ENCODE measurements around the gene MTURN.
A peak's percentile ranks its signal among the peaks of the same experiment; 100 is the strongest.

The MTURN gene

DNA sequence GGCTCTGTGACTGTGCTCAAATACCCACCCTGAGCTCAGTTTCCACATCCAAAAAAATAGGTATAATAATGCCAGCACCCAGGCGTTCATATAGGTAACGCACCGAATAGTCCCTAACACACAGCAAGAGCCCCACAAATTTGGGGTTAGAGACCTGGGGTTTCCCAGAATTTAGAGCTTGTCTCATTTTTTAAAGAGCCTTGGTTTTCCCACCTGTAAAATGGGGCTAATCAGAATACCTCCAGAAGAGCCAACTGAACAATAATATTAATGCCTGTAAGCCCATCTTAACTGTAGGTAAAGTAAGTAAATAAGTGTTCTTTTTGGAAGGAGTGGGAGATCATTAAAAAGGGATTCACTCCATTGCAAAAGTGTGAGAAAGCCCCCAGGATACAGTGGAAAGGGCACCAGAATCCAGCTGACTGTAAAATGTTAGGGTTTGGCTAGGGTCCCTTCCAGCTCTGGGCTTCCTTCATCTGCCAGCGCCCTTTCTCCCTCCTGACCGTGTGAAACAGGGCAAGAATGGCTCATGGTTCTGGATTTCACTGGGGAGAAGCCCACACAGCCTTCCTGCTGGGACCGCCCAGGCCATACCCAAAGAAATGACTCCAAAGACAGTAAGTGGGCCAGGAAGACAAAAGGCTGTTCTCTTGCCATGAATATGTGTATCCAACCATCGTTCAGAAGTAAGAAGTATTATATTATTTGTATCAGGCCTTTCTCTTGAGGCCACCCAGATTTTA lies 2.1 kb downstream of the MTURN start:
- DNase-seq: no peak

GRCh38 chr7:30139836-30140384 lies 5.1 kb downstream of the MTURN start:
- no peak for DNase-seq

- DNase-seq: no peak
These were observed 5.7 kb downstream of the MTURN start for GRCh38 chr7:30140456-30140855.

- no peak for DNase-seq
These were observed 7.9 kb downstream of the MTURN start for GRCh38 chr7:30142710-30143109.

- DNase-seq: peak; percentile 97
These were observed 9.0 kb downstream of the MTURN start for GRCh38 chr7:30143748-30144251.

DNA sequence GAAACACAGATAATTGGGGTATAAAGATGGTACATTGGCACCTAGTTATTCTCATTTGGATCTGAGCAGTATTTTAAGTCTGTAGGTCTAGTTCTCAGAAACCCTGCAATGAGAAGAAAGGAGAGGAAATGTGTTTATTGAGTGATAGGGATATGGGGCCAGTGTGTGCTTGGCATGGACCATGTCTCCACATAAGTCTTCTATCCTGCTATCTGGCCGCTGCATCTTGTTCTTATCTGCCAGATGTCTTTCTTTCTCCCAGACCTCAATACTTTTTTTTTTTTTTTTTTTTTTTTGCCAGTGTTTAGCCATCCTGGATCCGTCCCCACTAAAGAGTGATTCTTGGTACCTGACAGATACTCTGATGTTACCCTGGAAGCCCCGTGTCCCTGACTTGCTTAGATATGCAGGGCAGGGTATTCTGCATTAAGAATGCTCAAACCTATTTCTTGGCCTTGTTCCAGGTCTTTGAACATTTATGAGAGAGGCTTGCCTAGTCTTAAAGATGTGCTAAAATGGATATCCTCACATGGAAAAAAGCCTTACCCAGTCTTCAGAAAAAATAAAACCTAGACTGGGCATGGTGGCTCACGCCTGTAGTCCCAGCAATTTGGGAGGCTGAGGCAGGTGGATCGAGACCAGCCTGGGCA lies 10.0 kb downstream of the MTURN start:
- DNase-seq: no peak

GRCh38 chr7:30145426-30145970 lies 10.7 kb downstream of the MTURN start:
- DNase-seq: no peak

GRCh38 chr7:30146127-30146612 lies 11.4 kb downstream of the MTURN start:
- DNase-seq: no peak

GRCh38 chr7:30147223-30147622 lies 12.4 kb downstream of the MTURN start:
- DNase-seq: no peak

DNA sequence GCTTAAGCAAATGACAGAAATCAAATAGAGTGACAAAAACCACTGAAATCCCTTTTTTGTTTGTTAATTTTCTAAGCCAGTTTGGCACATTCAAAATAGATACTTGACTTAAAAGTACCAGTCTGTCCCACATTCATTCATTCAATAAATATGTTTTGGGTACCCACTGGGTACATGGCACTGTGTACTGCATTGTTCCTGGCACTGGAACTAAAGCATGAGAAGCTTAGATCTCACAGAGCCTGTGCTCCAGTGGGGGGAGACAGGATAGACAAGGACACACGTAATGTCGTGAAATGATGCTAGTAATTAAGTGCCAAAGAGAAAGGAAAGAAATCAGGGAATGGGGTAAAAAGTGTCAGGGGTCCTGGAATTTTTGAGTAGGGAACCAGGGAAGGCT lies 13.0 kb downstream of the MTURN start:
- no peak for DNase-seq

- no peak for DNase-seq
These were observed 13.6 kb downstream of the MTURN start for GRCh38 chr7:30148426-30148825.

GRCh38 chr7:30148951-30149459 lies 14.2 kb downstream of the MTURN start:
- no peak for DNase-seq

DNA sequence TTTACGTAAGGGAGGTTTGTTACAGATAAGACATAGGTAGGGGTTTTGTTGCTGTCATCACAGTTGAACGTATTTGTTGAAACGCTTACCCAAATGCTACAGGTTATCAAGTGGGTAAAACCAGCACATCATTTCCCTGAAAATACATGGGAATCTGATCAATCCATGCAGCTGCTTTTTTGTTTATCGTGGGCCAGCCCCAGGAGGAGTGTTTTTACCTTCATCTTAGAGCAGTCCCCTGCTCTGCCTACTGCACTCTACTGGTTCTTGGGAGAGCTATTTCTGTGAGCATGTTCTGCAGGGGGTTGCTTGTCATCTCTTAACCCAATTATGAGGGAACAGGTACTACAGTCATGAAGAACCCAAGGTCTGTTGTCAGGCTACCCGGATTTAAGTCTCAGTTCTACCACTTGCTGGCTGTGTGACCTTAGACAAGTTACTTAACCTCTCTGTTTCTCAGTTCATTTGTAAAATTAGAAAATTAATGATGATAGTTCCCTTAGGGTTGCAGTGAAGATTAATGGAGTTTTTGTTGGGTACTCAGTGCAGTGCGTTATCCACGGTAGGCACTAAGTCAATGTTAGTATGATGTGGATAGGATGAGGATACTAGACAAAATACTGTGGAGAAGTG lies 15.0 kb downstream of the MTURN start:
- DNase-seq: no peak

- DNase-seq: no peak
These were observed 15.9 kb downstream of the MTURN start for GRCh38 chr7:30150711-30151110.

GRCh38 chr7:30154111-30154587 lies 19.4 kb downstream of the MTURN start:
- no peak for DNase-seq

GRCh38 chr7:30155481-30155880 lies 20.7 kb downstream of the MTURN start:
- DNase-seq: no peak

DNA sequence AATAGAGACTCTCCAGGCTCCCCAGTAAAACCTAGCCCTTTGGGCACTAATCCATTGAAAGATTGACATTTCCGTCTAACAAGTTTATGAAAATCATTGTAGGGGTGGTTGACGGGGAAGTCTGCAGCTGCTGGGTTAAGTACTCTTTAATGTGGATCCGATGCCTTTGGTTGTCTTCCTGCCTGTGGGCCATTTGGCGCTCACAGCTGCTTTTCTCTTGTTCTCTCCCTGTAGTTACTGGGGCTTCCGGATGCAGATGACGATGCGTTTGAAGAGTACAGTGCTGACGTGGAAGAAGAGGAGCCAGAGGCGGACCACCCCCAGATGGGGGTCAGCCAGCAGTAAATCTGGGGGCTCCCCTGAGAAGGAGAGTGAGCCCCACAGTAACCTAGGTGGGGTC lies 22.4 kb downstream of the MTURN start:
- no peak for DNase-seq

DNA sequence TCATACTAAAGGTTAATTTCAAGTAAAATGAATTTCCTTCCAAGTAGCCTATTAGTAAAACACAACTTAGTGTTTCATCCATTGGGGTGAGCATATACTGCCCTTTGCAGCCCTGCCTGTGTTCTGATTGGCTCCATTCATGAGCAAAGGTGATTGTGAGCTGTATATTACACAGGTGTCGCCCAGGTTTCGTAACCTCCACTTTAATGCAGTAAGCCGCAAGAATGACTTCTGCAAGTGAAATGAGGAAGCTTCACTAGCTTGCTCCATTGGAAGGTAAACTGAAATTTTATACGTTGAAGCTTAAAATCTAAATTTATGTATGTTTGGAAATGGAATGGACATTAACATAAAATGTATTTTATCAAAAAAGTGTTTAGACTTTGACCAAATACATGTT lies 24.4 kb downstream of the MTURN start:
- no peak for DNase-seq

- no peak for DNase-seq
These were observed 24.9 kb downstream of the MTURN start for GRCh38 chr7:30159698-30160143.

- no peak for DNase-seq
These were observed 25.5 kb downstream of the MTURN start for GRCh38 chr7:30160329-30160728.

DNA sequence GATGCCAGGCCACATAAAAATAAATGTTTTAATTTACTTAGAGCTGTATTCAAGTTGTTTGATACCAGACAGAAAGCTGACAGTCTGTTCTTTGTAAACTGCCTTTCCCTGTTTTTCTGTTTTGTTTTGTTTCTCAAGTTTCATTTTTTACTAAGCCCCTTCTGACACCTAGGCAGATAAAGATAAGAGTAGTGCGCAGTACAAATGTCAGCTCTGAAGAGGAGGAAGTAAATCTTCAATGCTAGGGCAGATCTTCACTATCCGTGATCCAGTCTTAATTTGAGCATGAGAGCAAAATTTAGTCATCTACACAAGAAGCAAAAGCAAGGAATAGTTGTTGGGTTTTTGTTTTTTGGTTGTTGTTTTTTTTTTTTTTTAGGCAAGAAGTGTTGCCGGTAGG lies 27.3 kb downstream of the MTURN start:
- DNase-seq: no peak

GRCh38 chr7:30162622-30163124 lies 27.9 kb downstream of the MTURN start:
- peak; percentile 96 for DNase-seq

Data from NCI-H2081 treated with DMSO at 0.1 percent for 48 hours (cell line).